ENCODE data around the gene KCNQ5.

GRCh38 chr6:72642435-72642834, 20.6 kb downstream of the KCNQ5 start:
- TF ChIP-seq CTCF (optimal IDR thresholded peaks at IDR 0.05 in 1 of 3, IDR thresholded peaks at IDR 0.05 in 1 of 3, conservative IDR thresholded peaks at IDR 0.05 in 1 of 3; ENCODE audit: extremely low read depth in 1 of 3, insufficient read depth in 2 of 3, low read length in 3 of 3) (no peak), EZH2 (IDR thresholded peaks at IDR 0.05; ENCODE audit: low read length) (no peak)

Measured in keratinocyte (primary cell).